ENCODE measurements around the gene OR2T3.
"Not testable (repeated sequence)": the region's sequence is repeated elsewhere in the genome, so short reads cannot be mapped to it uniquely, and the experiment has no call there.

Gene OR2T3, protein sequence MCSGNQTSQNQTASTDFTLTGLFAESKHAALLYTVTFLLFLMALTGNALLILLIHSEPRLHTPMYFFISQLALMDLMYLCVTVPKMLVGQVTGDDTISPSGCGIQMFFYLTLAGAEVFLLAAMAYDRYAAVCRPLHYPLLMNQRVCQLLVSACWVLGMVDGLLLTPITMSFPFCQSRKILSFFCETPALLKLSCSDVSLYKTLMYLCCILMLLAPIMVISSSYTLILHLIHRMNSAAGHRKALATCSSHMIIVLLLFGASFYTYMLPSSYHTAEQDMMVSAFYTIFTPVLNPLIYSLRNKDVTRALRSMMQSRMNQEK

DNA sequence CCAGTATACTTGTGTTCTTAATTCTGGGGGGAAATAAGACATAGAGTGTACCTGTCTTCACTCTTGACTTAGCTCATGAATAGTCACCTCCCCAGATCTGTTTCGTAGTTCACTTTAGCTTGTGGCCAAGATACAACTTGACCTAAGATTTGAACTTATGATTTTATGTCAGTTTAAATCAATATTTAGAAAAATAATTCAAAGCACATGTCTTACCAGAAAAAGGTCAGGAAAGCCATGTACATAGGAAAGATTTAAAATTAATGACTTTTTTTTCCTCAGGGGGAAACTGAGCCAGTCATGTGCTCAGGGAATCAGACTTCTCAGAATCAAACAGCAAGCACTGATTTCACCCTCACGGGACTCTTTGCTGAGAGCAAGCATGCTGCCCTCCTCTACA lies at the start of gene OR2T3:
Gene OR2T3, plus strand, starts transcription at position 301 of the 400 bp plus-strand sequence. Its CDS starts 0 bp downstream, at position 301.
- H3K27me3 Mint-ChIP-seq; H3K27ac Mint-ChIP-seq; H3K4me1 Mint-ChIP-seq (ENCODE audit: low read depth); H3K9me3 Mint-ChIP-seq; H3K4me3 Mint-ChIP-seq; H3K36me3 Mint-ChIP-seq (ENCODE audit: low read depth); intact Hi-C loops (cut with micrococcal nuclease): not testable (repeated sequence)

DNA sequence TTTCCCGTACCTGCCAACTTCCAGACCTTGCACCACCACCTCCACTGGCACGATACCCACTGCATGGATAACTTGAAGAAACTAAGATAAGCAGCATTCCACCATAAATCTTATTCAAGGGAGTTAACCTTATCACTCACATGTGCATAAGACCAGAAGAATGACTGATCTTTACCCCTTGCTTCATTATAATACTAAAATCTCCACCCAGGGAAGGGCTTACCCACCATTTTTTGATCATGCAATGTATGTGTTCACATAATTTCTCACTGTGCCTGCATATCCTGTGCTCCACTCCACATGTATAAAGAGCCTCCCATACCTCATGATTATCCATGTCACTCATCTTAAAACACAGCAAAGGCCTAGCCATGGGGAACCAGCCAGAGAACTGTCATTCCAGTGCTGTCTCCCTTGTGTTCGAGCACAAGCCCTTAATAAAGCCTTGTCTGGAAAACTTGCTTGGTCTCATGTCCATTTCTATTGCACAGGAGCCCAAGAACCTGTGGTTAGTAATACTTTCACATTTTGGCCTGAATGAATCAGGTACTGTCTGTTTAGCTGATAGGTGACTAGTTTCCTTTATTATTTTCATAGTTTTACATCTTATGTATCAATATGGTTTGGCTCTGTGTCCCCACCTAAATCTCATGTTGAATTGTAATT lies 45.5 kb upstream of the OR2T3 start:
- intact Hi-C loops (cut with micrococcal nuclease); H3K27ac Mint-ChIP-seq; H3K4me1 Mint-ChIP-seq (ENCODE audit: low read depth); H3K4me3 Mint-ChIP-seq; H3K36me3 Mint-ChIP-seq (ENCODE audit: low read depth); H3K27me3 Mint-ChIP-seq: not testable (repeated sequence)
- peaks cover 16% of the 10 kb centered on the region for H3K9me3 Mint-ChIP-seq

DNA sequence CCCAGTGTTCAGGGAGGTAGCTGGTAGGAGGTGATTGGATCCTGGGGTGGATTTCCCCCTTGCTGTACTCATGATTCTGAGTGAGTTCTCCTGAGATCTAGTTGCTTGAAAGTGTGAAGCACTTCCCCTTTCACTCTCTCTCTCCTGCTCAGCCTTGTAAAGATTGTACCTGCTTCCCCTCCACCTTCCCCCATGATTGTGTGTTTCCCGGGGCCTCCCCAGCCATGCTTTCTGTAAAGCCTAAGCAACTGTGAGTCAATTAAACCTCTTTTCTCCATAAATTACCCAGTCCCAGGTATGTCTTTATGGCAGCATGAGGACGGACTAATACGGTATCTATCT lies 45.0 kb upstream of the OR2T3 start:
- H3K4me1 Mint-ChIP-seq (ENCODE audit: low read depth); H3K27ac Mint-ChIP-seq; H3K27me3 Mint-ChIP-seq; intact Hi-C loops (cut with micrococcal nuclease); H3K4me3 Mint-ChIP-seq; H3K36me3 Mint-ChIP-seq (ENCODE audit: low read depth): not testable (repeated sequence)
- peaks cover 11% of the 10 kb centered on the region for H3K9me3 Mint-ChIP-seq

- H3K4me1 Mint-ChIP-seq (ENCODE audit: low read depth); H3K36me3 Mint-ChIP-seq (ENCODE audit: low read depth); H3K27ac Mint-ChIP-seq; intact Hi-C loops (cut with micrococcal nuclease); H3K27me3 Mint-ChIP-seq; H3K4me3 Mint-ChIP-seq; H3K9me3 Mint-ChIP-seq: not testable (repeated sequence)
Observed at GRCh38 chr1:248431683-248432082, 41.5 kb upstream of the OR2T3 start.

DNA sequence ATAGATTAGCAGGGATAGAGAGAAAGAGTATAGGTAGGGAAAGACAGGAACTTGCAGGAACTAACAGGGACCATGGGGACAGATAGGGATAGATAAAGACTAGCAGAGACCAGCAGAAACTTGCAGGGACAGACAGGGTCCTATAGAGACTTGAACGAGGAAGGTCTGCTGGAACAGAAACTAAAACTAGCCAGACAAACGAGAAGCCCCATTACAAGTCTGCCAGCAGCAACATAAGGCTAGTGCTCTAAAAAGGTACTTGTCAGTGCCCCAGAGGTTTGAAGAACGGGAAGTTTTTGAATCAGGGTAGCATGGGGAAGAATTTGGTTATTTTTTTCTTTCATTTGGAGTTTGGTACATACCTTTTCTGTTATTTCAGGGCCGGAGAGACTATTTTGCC lies 41.0 kb upstream of the OR2T3 start:
- H3K27me3 Mint-ChIP-seq, H3K9me3 Mint-ChIP-seq, H3K4me3 Mint-ChIP-seq: not testable (repeated sequence)

GRCh38 chr1:248433811-248434415 lies 39.2 kb upstream of the OR2T3 start:
- H3K4me3 Mint-ChIP-seq; intact Hi-C loops (cut with micrococcal nuclease); H3K27ac Mint-ChIP-seq; H3K4me1 Mint-ChIP-seq (ENCODE audit: low read depth); H3K36me3 Mint-ChIP-seq (ENCODE audit: low read depth); H3K27me3 Mint-ChIP-seq; H3K9me3 Mint-ChIP-seq: not testable (repeated sequence)

More for the DNA sequence above, 41.0 kb upstream of the OR2T3 start:
- H3K27ac Mint-ChIP-seq; intact Hi-C loops (cut with micrococcal nuclease); H3K4me1 Mint-ChIP-seq (ENCODE audit: low read depth); H3K36me3 Mint-ChIP-seq (ENCODE audit: low read depth): not testable (repeated sequence)

- H3K9me3 Mint-ChIP-seq; intact Hi-C loops (cut with micrococcal nuclease); H3K4me1 Mint-ChIP-seq (ENCODE audit: low read depth); H3K4me3 Mint-ChIP-seq; H3K36me3 Mint-ChIP-seq (ENCODE audit: low read depth); H3K27me3 Mint-ChIP-seq; H3K27ac Mint-ChIP-seq: not testable (repeated sequence)
Observed at GRCh38 chr1:248434913-248435312, 38.2 kb upstream of the OR2T3 start.

GRCh38 chr1:248436303-248436702 lies 36.8 kb upstream of the OR2T3 start:
- H3K4me1 Mint-ChIP-seq (ENCODE audit: low read depth); H3K4me3 Mint-ChIP-seq; H3K36me3 Mint-ChIP-seq (ENCODE audit: low read depth); intact Hi-C loops (cut with micrococcal nuclease); H3K27ac Mint-ChIP-seq; H3K9me3 Mint-ChIP-seq; H3K27me3 Mint-ChIP-seq: not testable (repeated sequence)

DNA sequence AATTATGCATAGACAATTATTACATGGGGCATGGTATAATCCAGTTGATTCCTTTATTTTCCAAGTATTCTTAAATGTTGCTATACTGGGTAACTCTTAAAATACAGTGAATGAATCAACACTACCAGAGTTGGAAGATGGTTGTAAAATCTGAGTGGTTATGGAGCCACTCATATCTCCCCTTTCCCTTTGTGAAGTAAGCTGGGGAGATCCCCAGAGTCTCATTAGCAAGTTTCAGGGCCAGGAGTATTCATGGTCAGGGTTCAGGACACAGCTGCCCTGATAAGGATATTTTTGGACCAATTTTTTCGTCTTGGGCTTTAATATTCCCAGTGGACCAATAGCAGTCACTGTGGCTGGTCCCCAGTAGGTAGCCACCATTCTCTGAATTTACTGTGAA lies 34.5 kb upstream of the OR2T3 start:
- H3K27ac Mint-ChIP-seq; H3K4me3 Mint-ChIP-seq; H3K36me3 Mint-ChIP-seq (ENCODE audit: low read depth); H3K27me3 Mint-ChIP-seq; H3K4me1 Mint-ChIP-seq (ENCODE audit: low read depth); intact Hi-C loops (cut with micrococcal nuclease); H3K9me3 Mint-ChIP-seq: not testable (repeated sequence)

DNA sequence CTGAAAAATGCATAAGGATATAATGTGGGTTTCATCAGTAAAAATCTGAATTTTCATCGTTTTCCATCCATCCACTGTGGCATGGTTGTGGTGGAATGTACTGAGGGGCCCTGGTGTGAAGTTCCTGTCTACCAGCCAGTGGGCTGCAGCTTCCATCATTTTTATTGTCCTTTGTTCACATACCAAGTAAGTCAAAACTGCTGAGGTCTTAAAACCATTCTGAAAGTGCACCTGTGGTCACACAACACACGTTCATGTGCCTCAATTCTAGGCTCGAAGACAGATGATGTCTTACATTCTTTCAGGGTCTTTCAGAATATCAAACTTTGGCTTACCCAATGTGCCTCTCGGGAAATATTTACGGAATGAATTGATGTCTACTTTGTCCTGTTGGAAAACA lies 33.9 kb upstream of the OR2T3 start:
- H3K36me3 Mint-ChIP-seq (ENCODE audit: low read depth); H3K4me3 Mint-ChIP-seq; H3K9me3 Mint-ChIP-seq; H3K27me3 Mint-ChIP-seq; H3K27ac Mint-ChIP-seq; intact Hi-C loops (cut with micrococcal nuclease); H3K4me1 Mint-ChIP-seq (ENCODE audit: low read depth): not testable (repeated sequence)

DNA sequence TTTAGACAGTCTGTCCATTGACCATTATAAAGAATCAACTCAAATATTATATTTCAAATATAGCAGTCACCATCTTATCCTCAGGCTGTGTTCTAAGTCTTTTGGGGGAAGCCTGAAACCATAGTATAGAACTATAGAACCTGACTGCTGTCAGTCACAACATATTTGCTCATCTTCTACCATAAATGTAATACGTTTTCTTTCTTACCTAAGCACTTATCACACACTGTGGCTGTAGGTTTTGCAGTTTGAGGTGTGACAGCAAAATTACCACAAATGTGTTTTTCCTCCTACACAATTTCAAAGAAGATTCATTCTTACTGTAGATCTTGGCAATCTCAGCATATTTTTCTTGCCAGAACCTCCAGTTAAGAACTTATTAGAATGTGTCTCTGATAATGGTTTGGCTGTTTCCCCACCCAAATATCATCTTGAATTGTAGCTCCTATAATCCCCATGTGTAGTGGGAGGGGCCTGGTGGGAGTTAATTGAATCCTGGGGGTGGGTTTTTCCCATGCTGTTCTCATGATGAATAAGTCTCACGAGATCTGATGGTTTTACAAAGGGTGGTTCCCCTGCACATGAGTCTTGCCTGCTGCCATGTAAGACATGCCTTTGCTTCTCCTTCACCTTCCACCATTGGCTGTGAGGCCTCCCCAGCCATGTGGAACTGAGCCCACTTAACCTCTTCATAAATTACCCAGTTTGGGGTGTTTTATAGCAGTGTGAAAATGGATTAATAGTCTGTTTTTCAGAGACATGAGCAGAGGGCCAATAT lies 30.5 kb upstream of the OR2T3 start:
- H3K27me3 Mint-ChIP-seq; intact Hi-C loops (cut with micrococcal nuclease); H3K27ac Mint-ChIP-seq; H3K4me3 Mint-ChIP-seq; H3K36me3 Mint-ChIP-seq (ENCODE audit: low read depth); H3K9me3 Mint-ChIP-seq; H3K4me1 Mint-ChIP-seq (ENCODE audit: low read depth): not testable (repeated sequence)

DNA sequence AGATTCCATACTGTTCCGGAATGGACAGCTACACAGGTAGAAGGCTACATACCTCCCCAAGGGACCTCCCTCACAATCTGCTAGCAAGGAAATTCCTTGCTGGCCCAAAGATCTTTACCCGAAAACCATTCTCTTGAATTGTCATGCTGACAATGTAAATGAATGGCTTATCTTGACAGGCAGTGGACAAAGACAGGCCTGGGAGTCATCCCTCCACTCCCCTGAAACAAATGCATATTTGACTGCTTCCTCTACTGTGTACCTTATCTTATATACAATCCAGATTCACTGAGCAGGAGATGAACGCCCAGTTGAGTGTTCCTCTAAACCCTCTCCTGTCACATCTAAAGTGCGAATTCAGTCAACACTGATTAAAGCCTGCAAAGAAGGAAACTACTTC lies 28.5 kb upstream of the OR2T3 start:
- H3K36me3 Mint-ChIP-seq (ENCODE audit: low read depth); H3K9me3 Mint-ChIP-seq; H3K27ac Mint-ChIP-seq; H3K4me3 Mint-ChIP-seq; H3K27me3 Mint-ChIP-seq; H3K4me1 Mint-ChIP-seq (ENCODE audit: low read depth); intact Hi-C loops (cut with micrococcal nuclease): not testable (repeated sequence)

- H3K36me3 Mint-ChIP-seq (ENCODE audit: low read depth); intact Hi-C loops (cut with micrococcal nuclease); H3K9me3 Mint-ChIP-seq; H3K27me3 Mint-ChIP-seq; H3K4me1 Mint-ChIP-seq (ENCODE audit: low read depth); H3K27ac Mint-ChIP-seq; H3K4me3 Mint-ChIP-seq: not testable (repeated sequence)
Observed at GRCh38 chr1:248445399-248445798, 27.8 kb upstream of the OR2T3 start, which contains the start of gene OR2T2. TSS of gene OR2T2 (plus strand) at chr1:248445637. CDS start at chr1:248452798, 7,161 bp downstream.

GRCh38 chr1:248448409-248449074 lies 24.6 kb upstream of the OR2T3 start:
- H3K4me1 Mint-ChIP-seq (ENCODE audit: low read depth); H3K27ac Mint-ChIP-seq; H3K36me3 Mint-ChIP-seq (ENCODE audit: low read depth); intact Hi-C loops (cut with micrococcal nuclease); H3K27me3 Mint-ChIP-seq; H3K4me3 Mint-ChIP-seq; H3K9me3 Mint-ChIP-seq: not testable (repeated sequence)

Measured in dendritic cell treated with granulocyte-macrophage colony-stimulating factor and Interleukin-4, amounts not matched to agents 40 ng/mL and 50 ng/mL, for 4 days (primary cell).